SK-N-SH treated with all-trans-retinoic acid at 6 μM for 48 hours (cell line): ENCODE data around the gene ID2.

Experiments
- ATAC-seq: fragments of 200-7000 bp; cut with Tn5 transposase; 3 replicates; pipeline ENCODE4 v1.9.1; 2020; ENCODE audit warnings: mild to moderate bottlenecking, moderate library complexity
- ARNTL ChIP-seq: fragments of 450-650 bp; formaldehyde crosslinking; IDR thresholded peaks from 2 replicates; pipeline ENCODE4 v1.5.0; 2020; ENCODE audit warnings: low read depth, mild to moderate bottlenecking, moderate library complexity, borderline replicate concordance
- BACH2 ChIP-seq: fragments of 250-450 bp; sonication (Bioruptor Pico); IDR thresholded peaks from 2 replicates; pipeline ENCODE4 v1.9.0; 2021; ENCODE audit warnings: mild to moderate bottlenecking, borderline replicate concordance
- CREB5 ChIP-seq: fragments of 250-450 bp; sonication (Bioruptor Pico); IDR thresholded peaks from 2 replicates; pipeline ENCODE4 v1.5.1; 2020; ENCODE audit warnings: low read depth, mild to moderate bottlenecking, moderate library complexity
- CSDC2 ChIP-seq: fragments of 250-450 bp; sonication (Bioruptor Pico); IDR thresholded peaks from 2 replicates; pipeline ENCODE4 v1.5.0; 2020; ENCODE audit warnings: mild to moderate bottlenecking, moderate library complexity
- CSRNP3 ChIP-seq: fragments of 250-450 bp; sonication (Bioruptor Pico); IDR thresholded peaks from 2 replicates; pipeline ENCODE4 v1.5.1; 2021; ENCODE audit warnings: mild to moderate bottlenecking, moderate library complexity
- ESRRG ChIP-seq: fragments of 250-450 bp; sonication (Bioruptor Pico); IDR thresholded peaks from 2 replicates; pipeline ENCODE4 v1.6.1; 2021; ENCODE audit warnings: mild to moderate bottlenecking
- GLIS3 ChIP-seq: fragments of 250-450 bp; sonication (Bioruptor Pico); IDR thresholded peaks from 2 replicates; pipeline ENCODE4 v1.5.0; 2020; ENCODE audit warnings: mild to moderate bottlenecking, moderate library complexity
- ISL1 ChIP-seq: fragments of 250-450 bp; sonication (Bioruptor Pico); IDR thresholded peaks from 2 replicates; pipeline ENCODE4 v2.1.2; 2022; ENCODE audit warnings: mild to moderate bottlenecking, moderate library complexity
- OSR1 ChIP-seq: fragments of 250-450 bp; sonication (Bioruptor Pico); IDR thresholded peaks from 2 replicates; pipeline ENCODE4 v1.8.0; 2022; ENCODE audit warnings: moderate library complexity, mild to moderate bottlenecking, inconsistent platforms
- PATZ1 ChIP-seq: fragments of 250-450 bp; sonication (Bioruptor Pico); IDR thresholded peaks from 2 replicates; pipeline ENCODE4 v1.8.0; 2020; ENCODE audit warnings: mild to moderate bottlenecking, moderate library complexity, borderline replicate concordance
- PPARA ChIP-seq: fragments of 250-450 bp; sonication (Bioruptor Pico); IDR thresholded peaks from 2 replicates; pipeline ENCODE4 v1.5.0; 2020; ENCODE audit warnings: mild to moderate bottlenecking, borderline replicate concordance
- RARB ChIP-seq: fragments of 250-450 bp; sonication (Bioruptor Pico); IDR thresholded peaks from 2 replicates; pipeline ENCODE4 v1.8.0; 2021; ENCODE audit warnings: mild to moderate bottlenecking, moderate library complexity
- SNAI2 ChIP-seq: fragments of 250-450 bp; sonication (Bioruptor Pico); IDR thresholded peaks from 2 replicates; pipeline ENCODE4 v1.5.0; 2020; ENCODE audit warnings: mild to moderate bottlenecking, moderate library complexity
- TCF4 ChIP-seq: fragments of 250-450 bp; sonication (Bioruptor Pico); IDR thresholded peaks from 2 replicates; pipeline ENCODE4 v1.8.0; 2021; ENCODE audit warnings: mild to moderate bottlenecking, moderate library complexity, borderline replicate concordance
- TOX ChIP-seq: fragments of 250-450 bp; sonication (Bioruptor Pico); IDR thresholded peaks from 2 replicates; pipeline ENCODE4 v1.8.0; 2021; ENCODE audit warnings: mild to moderate bottlenecking, moderate library complexity, borderline replicate concordance
- TSHZ2 ChIP-seq: fragments of 250-450 bp; sonication (Bioruptor Pico); IDR thresholded peaks from 2 replicates; pipeline ENCODE4 v1.5.0; 2020; ENCODE audit warnings: mild to moderate bottlenecking, moderate library complexity
- ZC3H10 ChIP-seq: fragments of 250-450 bp; sonication (Bioruptor Pico); IDR thresholded peaks from 2 replicates; pipeline ENCODE4 v1.5.1; 2021; ENCODE audit warnings: mild to moderate bottlenecking, moderate library complexity
- ZFP3 ChIP-seq: fragments of 250-450 bp; sonication (Bioruptor Pico); IDR thresholded peaks from 2 replicates; pipeline ENCODE4 v1.5.0; 2020; ENCODE audit warnings: mild to moderate bottlenecking, moderate library complexity
- ZFP30 ChIP-seq: fragments of 450-650 bp; formaldehyde crosslinking; IDR thresholded peaks from 2 replicates; pipeline ENCODE4 v1.5.0; 2022; ENCODE audit warnings: mild to moderate bottlenecking, moderate library complexity
- ZNF565 ChIP-seq: fragments of 450-650 bp; formaldehyde crosslinking; conservative IDR thresholded peaks from 2 replicates; pipeline ENCODE4 v1.5.0; 2020; ENCODE audit warnings: low read depth, mild to moderate bottlenecking, moderate library complexity
- ZNF70 ChIP-seq: fragments of 450-650 bp; formaldehyde crosslinking; IDR thresholded peaks from 2 replicates; pipeline ENCODE4 v1.5.0; 2020; ENCODE audit warnings: mild to moderate bottlenecking, moderate library complexity
- ZNF8 ChIP-seq: fragments of 450-650 bp; formaldehyde crosslinking; IDR thresholded peaks from 2 replicates; pipeline ENCODE4 v1.5.0; 2020; ENCODE audit warnings: mild to moderate bottlenecking, moderate library complexity
- TF ChIP-seq, protein P1 (sequence below): fragments of 250-450 bp; sonication (Bioruptor Pico); IDR thresholded peaks from 2 replicates; pipeline ENCODE4 v1.8.0; 2021; ENCODE audit warnings: low read depth, mild to moderate bottlenecking, moderate library complexity, borderline replicate concordance

The ID2 gene

GRCh38 chr2:8684878-8685696 lies 3.2 kb downstream of the ID2 start:
- TF ChIP-seq ZFP3 (CRISPR knock-in tag) (peak; percentile 67; the same call in 1 of the 2 replicates), ARNTL (CRISPR knock-in tag) (peak; percentile 53; the same call in 1 of the 2 replicates), BACH2 (CRISPR knock-in tag) (no peak), GLIS3 (CRISPR knock-in tag) (peak; percentile 98), RARB (no peak), ZNF8 (CRISPR knock-in tag) (no peak; the same call in none of the 2 replicates), PPARA (CRISPR knock-in tag) (peak; percentile 66), CREB5 (CRISPR knock-in tag) (peak; percentile 99), ZC3H10 (CRISPR knock-in tag) (peak; percentile 56; the same call in 1 of the 2 replicates), CSDC2 (CRISPR knock-in tag) (no peak; the same call in 1 of the 2 replicates), ZFP30 (CRISPR knock-in tag) (peak; percentile 67), TCF4 (CRISPR knock-in tag) (peak; percentile 74), CSRNP3 (peak; percentile 99), PATZ1 (CRISPR knock-in tag) (peak; percentile 99; the same call in 1 of the 2 replicates), ZNF70 (CRISPR knock-in tag) (peak; percentile 37; the same call in 1 of the 2 replicates), SNAI2 (peak; percentile 51; the same call in 1 of the 2 replicates), ESRRG (peak; percentile 93), TOX (CRISPR knock-in tag) (no peak), ISL1 (CRISPR knock-in tag) (peak; percentile 15; the same call in 1 of the 2 replicates), TSHZ2 (CRISPR knock-in tag) (no peak), OSR1 (CRISPR knock-in tag) (no peak), ZNF565 (CRISPR knock-in tag) (peak; percentile 87)
- TF ChIP-seq, protein P1, sequence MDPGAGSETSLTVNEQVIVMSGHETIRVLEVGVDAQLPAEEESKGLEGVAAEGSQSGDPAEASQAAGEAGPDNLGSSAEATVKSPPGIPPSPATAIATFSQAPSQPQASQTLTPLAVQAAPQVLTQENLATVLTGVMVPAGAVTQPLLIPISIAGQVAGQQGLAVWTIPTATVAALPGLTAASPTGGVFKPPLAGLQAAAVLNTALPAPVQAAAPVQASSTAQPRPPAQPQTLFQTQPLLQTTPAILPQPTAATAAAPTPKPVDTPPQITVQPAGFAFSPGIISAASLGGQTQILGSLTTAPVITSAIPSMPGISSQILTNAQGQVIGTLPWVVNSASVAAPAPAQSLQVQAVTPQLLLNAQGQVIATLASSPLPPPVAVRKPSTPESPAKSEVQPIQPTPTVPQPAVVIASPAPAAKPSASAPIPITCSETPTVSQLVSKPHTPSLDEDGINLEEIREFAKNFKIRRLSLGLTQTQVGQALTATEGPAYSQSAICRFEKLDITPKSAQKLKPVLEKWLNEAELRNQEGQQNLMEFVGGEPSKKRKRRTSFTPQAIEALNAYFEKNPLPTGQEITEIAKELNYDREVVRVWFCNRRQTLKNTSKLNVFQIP (CRISPR knock-in tag) = peak; percentile 86; the same call in 1 of the 2 replicates
- ATAC-seq = peak; percentile 36
